ENCODE results near the gene RPL27A.
"Not testable (repeated sequence)": the region's sequence is repeated elsewhere in the genome, so short reads cannot be mapped to it uniquely, and the experiment has no call there.

Gene RPL27A

DNA sequence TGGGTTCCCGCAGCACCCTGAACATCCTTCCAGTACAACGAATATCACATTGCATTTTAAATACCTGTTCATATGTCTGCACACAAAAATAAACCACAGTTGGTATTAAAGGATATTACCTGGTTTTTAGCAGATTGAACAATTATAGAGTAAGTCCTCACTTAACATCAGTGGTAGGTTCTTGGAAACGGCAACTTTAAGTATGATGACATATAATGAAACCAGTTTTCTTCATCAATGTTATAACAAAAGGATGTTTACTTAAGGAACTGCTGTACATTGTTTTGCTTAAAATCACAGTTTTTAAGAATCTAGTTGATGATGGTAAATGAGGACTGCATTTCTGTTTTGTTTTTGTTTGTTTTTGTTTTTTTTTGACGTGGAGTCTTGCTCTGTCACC lies 28.1 kb upstream of the RPL27A start:
- no peak for TF ChIP-seq CTCF (IDR thresholded peaks at IDR 0.05; ENCODE audit: borderline replicate concordance, control extremely low read depth, extremely low read depth, insufficient read depth, missing control alignments)
- in situ Hi-C loops (cut with MboI; ENCODE audit: low sequenced_read_pairs, unreplicated experiment): no loop called here
- DNase-seq (ENCODE audit: low spot score): no peak

DNA sequence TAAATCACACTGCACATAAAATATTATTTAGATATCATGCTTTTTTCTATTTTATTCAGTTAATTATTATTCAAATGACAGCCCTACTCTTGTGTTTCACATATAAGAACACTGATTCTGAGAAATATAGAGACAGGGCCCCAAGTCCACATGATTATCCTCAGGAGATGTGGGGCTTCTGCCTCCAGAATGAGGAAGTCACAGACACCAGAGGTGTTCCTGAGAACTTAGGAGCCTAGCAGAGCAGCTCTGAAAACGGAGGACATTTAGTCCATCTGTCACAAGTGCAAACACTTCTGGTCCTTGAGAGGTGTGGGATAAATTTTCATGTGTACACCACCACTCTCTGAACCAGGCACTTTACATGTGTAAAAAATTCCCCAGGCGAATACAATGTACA lies 26.3 kb upstream of the RPL27A start:
- in situ Hi-C loops (cut with MboI; ENCODE audit: low sequenced_read_pairs, unreplicated experiment): no loop called here
- no peak for TF ChIP-seq CTCF (IDR thresholded peaks at IDR 0.05; ENCODE audit: borderline replicate concordance, control extremely low read depth, extremely low read depth, insufficient read depth, missing control alignments)

DNA sequence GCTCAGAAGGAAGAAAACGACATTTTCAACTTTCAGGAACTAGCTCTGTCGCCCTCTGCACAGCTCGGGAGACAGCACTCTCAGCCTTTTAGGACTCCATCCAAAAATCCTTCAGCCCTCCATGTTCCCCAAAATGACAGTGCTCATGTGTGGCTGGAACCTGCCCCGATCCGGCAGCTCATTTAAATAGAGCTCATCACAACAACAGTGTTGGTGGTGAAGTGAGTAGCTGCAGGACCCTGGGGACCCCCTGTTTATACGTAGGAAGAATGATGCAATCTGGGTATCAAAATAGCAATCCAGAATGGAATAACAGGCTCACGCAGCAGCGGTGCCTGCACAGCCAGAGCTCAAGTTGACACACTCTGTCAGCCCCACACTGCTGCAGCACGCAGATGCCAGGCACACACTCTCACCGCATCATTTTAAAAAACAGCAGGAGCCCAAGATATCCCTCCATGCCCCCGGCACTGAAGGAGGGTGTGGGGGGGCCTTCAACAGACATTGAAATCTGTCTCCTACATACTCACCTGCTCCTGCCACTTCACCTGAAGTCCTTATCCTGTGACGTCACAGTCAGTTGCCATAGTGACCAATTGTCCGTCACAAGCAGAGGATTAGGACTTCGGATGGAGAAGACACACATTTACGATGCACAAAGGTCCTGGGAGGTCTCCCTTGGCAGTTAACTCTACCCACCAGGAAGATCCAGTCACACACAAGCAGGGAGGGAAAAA lies 24.1 kb upstream of the RPL27A start:
- in situ Hi-C loops (cut with MboI; ENCODE audit: low sequenced_read_pairs, unreplicated experiment): no loop called here
- no peak for DNase-seq (ENCODE audit: low spot score)
- TF ChIP-seq CTCF (IDR thresholded peaks at IDR 0.05; ENCODE audit: borderline replicate concordance, control extremely low read depth, extremely low read depth, insufficient read depth, missing control alignments): no peak

More for the DNA sequence above, 26.3 kb upstream of the RPL27A start:
- no peak for DNase-seq (ENCODE audit: low spot score)

- no peak for TF ChIP-seq CTCF (IDR thresholded peaks at IDR 0.05; ENCODE audit: borderline replicate concordance, control extremely low read depth, extremely low read depth, insufficient read depth, missing control alignments)
- in situ Hi-C loops (cut with MboI; ENCODE audit: low sequenced_read_pairs, unreplicated experiment): no loop called here
- DNase-seq (ENCODE audit: low spot score): no peak
Observed at GRCh38 chr11:8661001-8661795, 21.4 kb upstream of the RPL27A start.

DNA sequence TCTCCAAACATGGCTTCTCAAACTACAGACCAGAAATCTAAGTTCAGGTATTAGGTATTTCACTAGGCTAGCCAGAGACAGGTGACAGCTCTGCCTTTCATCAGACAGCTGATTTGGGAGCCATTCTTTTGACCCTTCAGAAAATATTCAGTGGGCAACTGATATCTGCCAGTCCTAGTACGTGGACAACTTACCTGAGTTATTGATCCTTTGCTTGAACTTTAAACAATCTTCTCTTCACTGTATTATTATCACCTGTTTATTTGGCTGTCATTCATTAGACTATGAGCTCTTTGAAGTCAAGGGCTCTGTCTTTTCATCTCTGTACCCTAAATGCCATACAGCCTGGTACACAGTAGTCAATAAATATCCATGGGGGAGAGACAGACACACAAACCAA lies 17.4 kb upstream of the RPL27A start:
- in situ Hi-C loops (cut with MboI; ENCODE audit: low sequenced_read_pairs, unreplicated experiment): no loop called here
- no peak for DNase-seq (ENCODE audit: low spot score)
- no peak for TF ChIP-seq CTCF (IDR thresholded peaks at IDR 0.05; ENCODE audit: borderline replicate concordance, control extremely low read depth, extremely low read depth, insufficient read depth, missing control alignments)

GRCh38 chr11:8670081-8670480 lies 12.5 kb upstream of the RPL27A start:
- DNase-seq (ENCODE audit: low spot score); in situ Hi-C loops (cut with MboI; ENCODE audit: low sequenced_read_pairs, unreplicated experiment): not testable (repeated sequence)

DNA sequence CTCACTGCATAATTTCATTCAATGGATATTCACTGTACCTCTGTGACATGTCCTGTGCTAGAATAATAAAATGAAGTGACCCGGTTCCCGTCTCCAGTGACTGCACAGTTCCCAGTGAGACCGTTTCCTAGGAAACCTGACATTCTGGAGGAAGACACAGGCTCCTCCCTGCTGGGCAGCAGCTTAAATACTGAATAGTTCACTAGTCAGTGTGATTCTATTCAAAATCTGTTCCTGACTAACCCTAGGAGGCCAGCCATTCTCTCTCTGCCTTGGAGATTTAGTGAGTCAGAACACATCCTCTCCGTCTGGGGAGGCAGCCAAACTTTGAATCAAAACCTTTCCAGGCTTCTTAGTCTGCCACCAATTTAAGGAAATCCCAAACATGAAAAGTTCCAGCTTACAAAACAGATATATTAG lies 11.4 kb upstream of the RPL27A start:
- no peak for TF ChIP-seq CTCF (IDR thresholded peaks at IDR 0.05; ENCODE audit: borderline replicate concordance, control extremely low read depth, extremely low read depth, insufficient read depth, missing control alignments)
- DNase-seq (ENCODE audit: low spot score): no peak
- in situ Hi-C loops (cut with MboI; ENCODE audit: low sequenced_read_pairs, unreplicated experiment): no loop called here

Measured in GM13976 (cell line).